HG03521 (cell line): ENCODE measurements around the gene SLC29A3.

ENCODE experiments used
- ATAC-seq: cut with Tn5 transposase; IDR thresholded peaks from one replicate; pipeline ENCODE4 v1.9.1; 2021; ENCODE audit warnings: mild to moderate bottlenecking, moderate library complexity; ENCODE audit not compliant: unreplicated experiment

SLC29A3 gene

GRCh38 chr10:71390461-71390835, 71.4 kb downstream of the SLC29A3 start:
- no peak for ATAC-seq

- ATAC-seq, result no peak
Observed at GRCh38 chr10:71390921-71391690, 72.0 kb downstream of the SLC29A3 start.

GRCh38 chr10:71391701-71392100, 72.6 kb downstream of the SLC29A3 start:
- no peak for ATAC-seq

- ATAC-seq, result no peak
Observed at GRCh38 chr10:71392292-71392691, 73.2 kb downstream of the SLC29A3 start.

- ATAC-seq, result no peak
Observed at GRCh38 chr10:71392791-71393781, 74.0 kb downstream of the SLC29A3 start.

- no peak for ATAC-seq
Observed at GRCh38 chr10:71393841-71394475, 74.9 kb downstream of the SLC29A3 start.

GRCh38 chr10:71394926-71395562, 76.0 kb downstream of the SLC29A3 start:
- ATAC-seq, result no peak

GRCh38 chr10:71395621-71396020, 76.6 kb downstream of the SLC29A3 start:
- ATAC-seq, result no peak

- ATAC-seq, result no peak
Observed at GRCh38 chr10:71396084-71396710, 77.1 kb downstream of the SLC29A3 start.

- ATAC-seq, result no peak
Observed at GRCh38 chr10:71396711-71397295, 77.7 kb downstream of the SLC29A3 start, which contains the start of gene CDH23. Gene CDH23 (plus strand): TSS chr10:71396920. CDS start chr10:71439832, 42,912 bp downstream.

- ATAC-seq, result no peak
Observed at GRCh38 chr10:71397296-71398212, 78.5 kb downstream of the SLC29A3 start.

- no peak for ATAC-seq
Observed at GRCh38 chr10:71398976-71399375, 79.9 kb downstream of the SLC29A3 start.

GRCh38 chr10:71399946-71400345, 80.9 kb downstream of the SLC29A3 start:
- no peak for ATAC-seq

- no peak for ATAC-seq
Observed at GRCh38 chr10:71401056-71401455, 82.0 kb downstream of the SLC29A3 start.

GRCh38 chr10:71402005-71402404, 82.9 kb downstream of the SLC29A3 start:
- ATAC-seq, result no peak

GRCh38 chr10:71404503-71405295, 85.6 kb downstream of the SLC29A3 start:
- ATAC-seq, result no peak

GRCh38 chr10:71406878-71407277, 87.8 kb downstream of the SLC29A3 start:
- no peak for ATAC-seq
